HG03097 (cell line): ENCODE data around the gene CCBE1.
"Not testable (repeated sequence)": the region's sequence is repeated elsewhere in the genome, so short reads cannot be mapped to it uniquely, and the experiment has no call there.

Experiments used
- ATAC-seq: cut with Tn5 transposase; IDR thresholded peaks from one replicate; pipeline ENCODE4 v1.9.1; 2021; ENCODE audit not compliant: unreplicated experiment, low FRiP score

CCBE1 gene

GRCh38 chr18:59659508-59660170, 37.6 kb downstream of the CCBE1 start:
- no peak for ATAC-seq

DNA sequence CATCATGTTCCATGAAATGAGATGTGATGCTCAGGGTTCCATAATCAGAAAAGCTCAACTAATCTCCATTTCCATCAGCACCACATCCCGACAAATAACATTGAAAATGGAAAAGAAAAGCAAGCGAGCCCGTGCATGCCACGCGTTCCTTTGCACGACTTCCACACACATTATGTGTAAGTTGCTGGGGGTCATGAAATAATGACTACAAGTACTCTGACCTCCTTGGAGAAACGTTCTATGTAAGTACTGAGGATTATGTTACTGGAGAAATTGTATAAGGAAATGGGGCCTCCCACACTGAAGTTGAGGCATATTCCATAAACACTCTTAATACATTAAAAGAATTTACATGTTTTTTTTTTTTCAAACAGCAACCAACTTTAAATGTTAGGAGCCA, 38.3 kb downstream of the CCBE1 start:
- ATAC-seq = no peak

DNA sequence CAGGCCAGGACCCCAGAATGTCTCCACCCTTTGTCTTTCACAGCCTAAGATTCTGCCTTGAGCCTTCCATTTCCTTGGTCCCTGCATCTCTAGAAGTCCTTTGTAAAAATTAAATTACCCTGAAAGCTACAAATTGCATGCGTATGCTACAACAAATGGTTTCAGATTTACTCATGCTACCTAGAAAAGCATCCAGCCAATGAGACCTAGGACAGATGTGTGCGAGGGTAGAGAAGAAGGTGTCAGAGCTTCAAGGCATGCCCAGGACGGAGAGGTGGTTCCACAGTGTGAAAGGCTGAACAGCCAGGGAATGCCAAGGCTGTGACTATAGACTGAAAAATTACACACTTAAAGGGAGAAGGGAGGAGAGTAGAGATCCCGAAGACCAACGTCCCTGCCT, 40.2 kb downstream of the CCBE1 start:
- ATAC-seq = no peak

DNA sequence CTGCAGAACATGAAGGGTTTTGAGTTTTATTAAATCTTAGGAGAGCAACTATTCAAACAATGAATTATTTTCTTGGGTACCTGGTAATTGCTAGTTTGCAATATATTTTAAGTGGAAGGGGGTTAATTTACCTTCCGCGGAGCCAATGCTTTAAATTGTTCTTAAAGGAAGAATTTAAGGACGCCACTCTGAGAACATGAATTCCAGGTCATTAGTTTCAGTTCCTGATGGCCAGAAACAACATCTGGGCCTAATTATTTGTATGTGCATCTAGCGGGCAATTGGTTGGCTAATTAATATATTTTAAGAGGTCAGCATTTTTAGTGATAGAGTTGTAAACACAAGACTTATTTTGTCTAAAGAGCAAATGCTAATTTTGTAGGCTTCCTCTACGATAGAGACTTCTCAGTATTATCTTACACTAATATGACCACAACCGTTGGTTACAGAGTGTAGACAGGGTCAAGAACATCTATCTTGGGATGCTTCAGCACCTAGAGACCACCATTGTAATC, 40.8 kb downstream of the CCBE1 start:
- ATAC-seq = no peak

GRCh38 chr18:59655676-59656075, 41.5 kb downstream of the CCBE1 start:
- no peak for ATAC-seq

DNA sequence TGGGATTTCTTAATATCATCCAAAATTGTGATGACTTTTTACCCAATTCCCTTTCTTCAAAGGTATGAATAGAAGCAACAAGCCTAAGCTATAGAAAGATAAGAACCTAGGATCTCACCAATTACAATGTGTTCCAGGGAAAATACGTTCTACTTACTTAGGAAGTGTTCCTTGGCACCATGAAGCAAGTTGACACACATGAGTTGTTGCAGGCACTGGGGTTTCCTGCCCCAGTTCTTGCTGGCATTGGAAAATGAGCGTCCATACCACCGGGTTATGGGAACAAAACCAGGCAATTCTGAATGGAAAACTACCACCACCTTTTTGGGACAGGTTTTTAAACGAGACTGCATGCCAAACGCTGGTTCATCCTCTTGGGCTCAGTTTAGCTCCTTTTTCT, 46.2 kb downstream of the CCBE1 start:
- no peak for ATAC-seq

DNA sequence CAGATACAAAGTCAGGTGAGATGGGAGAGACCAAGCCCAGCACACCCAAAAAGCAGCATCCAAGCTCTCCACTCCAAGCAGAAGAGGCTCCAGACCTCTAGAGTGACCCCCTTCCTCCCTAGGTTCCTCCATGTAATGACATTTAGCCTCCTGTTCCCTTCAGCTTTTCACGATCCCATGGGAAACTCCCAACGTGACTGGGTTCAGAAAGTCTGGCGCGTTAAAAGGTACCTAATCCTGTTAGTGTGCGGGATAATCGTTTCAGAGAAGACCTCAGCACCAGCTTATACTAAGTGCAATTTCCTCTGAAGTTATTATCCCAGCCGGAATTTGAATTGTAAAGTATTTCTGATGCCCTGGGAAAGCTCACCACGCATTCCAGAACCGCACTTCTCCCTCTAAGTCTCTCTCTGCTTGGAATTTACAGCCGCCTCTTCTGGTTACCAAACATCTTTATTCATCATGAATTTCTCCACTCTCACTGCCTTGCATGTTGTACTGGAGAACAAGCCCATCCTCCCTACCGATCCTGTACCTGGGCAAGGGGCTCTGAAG, 46.9 kb downstream of the CCBE1 start:
- no peak for ATAC-seq

- ATAC-seq = no peak
Measured at GRCh38 chr18:59649591-59649990, 47.6 kb downstream of the CCBE1 start.

- ATAC-seq = not testable (repeated sequence)
Measured at GRCh38 chr18:59648469-59648868, 48.8 kb downstream of the CCBE1 start.

DNA sequence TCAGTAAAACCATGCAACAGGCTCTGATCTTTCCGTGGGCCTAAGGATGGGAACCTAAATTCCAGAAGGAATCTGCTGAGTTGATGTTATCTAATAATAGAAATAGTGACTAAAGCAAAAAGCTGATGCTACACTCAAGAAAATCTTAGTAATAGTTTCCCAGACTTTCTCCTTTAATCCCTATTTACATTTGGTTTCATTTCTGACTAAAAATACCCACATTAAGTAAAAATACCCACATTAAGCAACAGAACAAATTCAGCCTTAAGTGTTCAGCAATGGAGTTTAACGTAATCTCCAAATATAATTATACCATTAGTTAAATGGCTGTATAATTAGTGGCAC, 50.3 kb downstream of the CCBE1 start:
- ATAC-seq = no peak

- ATAC-seq = no peak
Measured at GRCh38 chr18:59646228-59646962, 50.8 kb downstream of the CCBE1 start.

DNA sequence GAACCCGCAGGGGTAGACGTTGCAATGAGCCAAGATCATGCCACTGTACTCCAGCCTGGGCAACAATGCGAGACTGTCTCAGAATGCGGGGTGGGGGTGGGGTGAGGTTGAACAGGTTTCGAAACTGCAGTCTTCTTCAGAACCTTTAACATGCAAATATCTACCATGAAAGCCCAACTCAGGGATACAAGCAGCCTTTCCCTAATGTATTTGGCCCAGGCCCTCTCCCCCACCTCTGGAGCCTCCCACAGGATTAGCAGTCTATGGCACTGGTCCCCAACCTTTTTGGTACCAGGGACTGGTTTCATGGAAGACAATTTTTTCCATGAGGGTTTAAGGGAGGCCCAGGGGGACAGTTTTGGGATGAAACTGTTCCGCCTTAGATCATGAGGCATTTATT, 53.5 kb downstream of the CCBE1 start:
- no peak for ATAC-seq

DNA sequence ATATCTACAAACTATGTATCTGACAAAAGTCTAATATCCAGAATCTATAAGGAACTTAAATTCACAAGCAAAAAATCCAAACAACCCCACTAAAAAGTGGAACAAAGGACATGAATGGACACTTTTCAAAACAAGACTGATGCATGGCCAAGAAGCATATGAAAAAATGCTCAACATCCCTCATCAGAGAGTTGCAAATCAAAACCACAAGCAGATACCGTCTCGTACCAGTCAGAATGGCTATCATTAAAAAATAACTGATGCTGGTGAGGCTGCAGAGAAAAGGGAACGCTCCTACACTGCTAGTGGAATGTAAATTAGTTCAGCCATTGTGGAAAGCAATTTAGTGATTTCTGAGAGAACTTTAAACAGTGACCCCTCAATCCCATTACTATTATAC, 56.5 kb downstream of the CCBE1 start:
- ATAC-seq = no peak

- ATAC-seq = no peak
Measured at GRCh38 chr18:59639821-59640220, 57.4 kb downstream of the CCBE1 start.

DNA sequence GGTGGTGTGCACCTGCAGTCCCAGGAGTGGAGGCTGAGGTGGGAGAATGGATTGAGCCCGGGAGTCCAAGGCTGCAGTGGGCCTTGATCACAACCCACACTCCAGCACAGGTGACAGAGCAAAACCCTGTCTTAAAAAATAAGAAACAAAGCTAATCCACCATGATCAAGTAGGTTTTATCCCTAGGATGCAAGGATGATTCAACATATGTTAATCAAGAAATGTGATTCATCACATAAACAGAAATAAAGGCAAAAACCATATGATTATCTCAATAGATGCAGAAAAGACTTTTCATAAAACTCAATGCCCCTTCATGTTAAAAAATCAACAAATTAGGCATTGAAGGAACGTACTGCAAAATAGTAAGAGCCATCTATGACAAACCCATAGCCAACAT, 58.1 kb downstream of the CCBE1 start:
- no peak for ATAC-seq

GRCh38 chr18:59633961-59634485, 63.2 kb downstream of the CCBE1 start:
- no peak for ATAC-seq

- no peak for ATAC-seq
Measured at GRCh38 chr18:59633317-59633716, 63.9 kb downstream of the CCBE1 start.

- no peak for ATAC-seq
Measured at GRCh38 chr18:59631583-59632181, 65.5 kb downstream of the CCBE1 start.

DNA sequence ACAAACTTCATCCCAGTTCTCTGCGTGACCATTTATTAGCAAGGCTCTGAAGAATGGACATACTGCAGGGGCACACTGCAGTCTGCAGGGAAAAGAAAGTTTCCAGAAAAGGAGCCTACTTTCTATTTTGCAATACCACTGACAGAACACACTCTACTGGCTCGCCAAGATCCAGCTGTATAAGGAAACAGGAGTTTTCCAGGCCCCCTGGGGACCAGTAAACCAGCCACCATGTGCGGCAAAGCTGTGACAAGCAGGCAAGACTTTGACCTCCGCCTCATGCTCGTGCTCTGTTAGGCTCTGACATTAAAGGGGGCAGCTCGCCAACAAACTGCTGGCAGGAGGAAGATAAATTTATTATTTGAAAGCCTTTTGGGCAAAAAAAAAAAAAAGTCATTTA, 67.3 kb downstream of the CCBE1 start:
- no peak for ATAC-seq

DNA sequence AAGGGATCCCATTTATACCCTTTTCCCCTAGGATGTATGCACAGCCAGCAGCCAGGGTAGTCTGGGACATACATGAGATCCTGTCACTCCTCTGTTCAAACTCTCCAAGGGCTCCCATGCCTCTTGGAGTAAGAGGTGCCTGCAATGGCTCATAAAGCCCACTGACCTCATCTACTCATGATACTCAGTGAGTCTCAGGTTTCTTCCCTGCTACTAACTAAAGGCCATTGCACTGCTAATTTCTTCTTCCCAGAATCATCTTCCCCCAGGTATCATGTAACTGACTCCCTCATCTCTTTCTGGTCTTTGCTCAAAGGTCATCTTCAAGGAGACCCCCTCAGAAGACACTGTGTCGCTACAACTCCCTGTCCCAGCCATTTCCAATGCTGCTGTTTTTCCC, 68.2 kb downstream of the CCBE1 start:
- no peak for ATAC-seq

DNA sequence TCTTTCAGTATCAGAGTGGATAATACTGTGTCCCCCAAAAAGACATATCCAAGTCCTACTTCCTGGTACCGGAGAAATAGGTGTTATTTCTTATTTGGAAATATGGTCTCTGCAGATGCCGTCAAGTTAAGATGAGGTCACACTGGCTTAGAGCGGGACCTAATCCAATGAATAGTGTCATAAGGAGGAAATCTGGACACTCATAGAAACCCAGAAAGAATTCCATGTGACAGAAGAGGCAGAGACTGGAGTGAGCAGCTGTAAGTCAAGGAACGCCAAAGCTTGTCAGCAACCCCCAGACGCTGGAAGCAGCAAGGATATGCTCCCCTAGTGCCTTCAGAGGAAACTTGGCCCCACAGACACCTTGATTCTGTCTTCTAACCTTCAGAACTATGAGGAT, 69.8 kb downstream of the CCBE1 start:
- no peak for ATAC-seq
